DMS53 (cell line): ENCODE results near the gene ISX.
"Not testable (repeated sequence)": the region's sequence is repeated elsewhere in the genome, so short reads cannot be mapped to it uniquely, and the experiment has no call there.

Experiments used
- DNase-seq: peaks from one replicate; lab custom pipeline; 2025; lab: John Stamatoyannopoulos, UW

Gene ISX

GRCh38 chr22:35065796-35066218 lies at the start of gene ISX:
TSS of gene ISX (plus strand) at chr22:35066158. CDS start at chr22:35067088, 930 bp downstream.
- no peak for DNase-seq

- DNase-seq, result no peak
These were observed 49.0 kb upstream of the ISX start for GRCh38 chr22:35016909-35017308.

DNA sequence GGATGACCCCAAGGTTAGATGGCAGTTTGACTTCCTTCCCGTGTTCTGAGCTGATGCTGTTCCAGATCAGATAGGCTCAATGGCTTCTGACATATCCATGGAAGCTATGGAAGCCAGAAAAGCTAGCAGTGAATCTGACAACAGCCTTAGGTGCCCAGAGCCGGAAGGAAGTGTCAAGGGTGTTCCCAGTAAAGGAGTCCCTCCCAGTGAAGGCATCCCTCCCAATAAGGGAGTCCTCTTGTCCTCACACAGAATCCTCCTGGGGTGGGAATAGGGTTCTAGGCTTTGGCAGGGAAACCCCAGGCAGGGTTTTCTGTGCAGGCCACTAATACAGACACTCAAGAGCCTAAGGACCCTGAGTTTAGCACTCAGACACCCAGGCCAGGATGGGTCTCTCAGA lies 47.0 kb upstream of the ISX start:
- DNase-seq, result no peak

GRCh38 chr22:35020517-35020916 lies 45.4 kb upstream of the ISX start:
- DNase-seq, result no peak

GRCh38 chr22:35021161-35021560 lies 44.8 kb upstream of the ISX start:
- DNase-seq, result no peak

DNA sequence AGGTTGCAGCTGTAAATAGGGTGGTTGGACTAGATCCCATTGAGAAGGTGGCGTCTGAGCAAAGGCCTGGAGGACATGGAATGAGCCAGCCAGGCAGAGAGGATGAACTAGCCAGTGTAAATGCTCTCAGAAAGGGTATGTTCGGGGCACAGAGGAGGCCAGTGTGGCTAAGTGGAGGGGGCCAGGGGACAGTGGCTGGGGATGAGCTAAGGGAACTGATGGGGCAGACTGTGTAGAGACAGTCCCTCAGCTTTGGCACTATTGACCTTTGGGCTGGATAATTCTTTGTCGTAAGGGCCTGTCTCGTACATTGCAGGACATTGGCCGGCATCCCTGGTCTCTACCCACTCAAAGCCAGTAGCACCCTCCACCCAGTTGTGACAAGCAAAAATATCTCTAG lies 43.7 kb upstream of the ISX start:
- DNase-seq, result no peak

DNA sequence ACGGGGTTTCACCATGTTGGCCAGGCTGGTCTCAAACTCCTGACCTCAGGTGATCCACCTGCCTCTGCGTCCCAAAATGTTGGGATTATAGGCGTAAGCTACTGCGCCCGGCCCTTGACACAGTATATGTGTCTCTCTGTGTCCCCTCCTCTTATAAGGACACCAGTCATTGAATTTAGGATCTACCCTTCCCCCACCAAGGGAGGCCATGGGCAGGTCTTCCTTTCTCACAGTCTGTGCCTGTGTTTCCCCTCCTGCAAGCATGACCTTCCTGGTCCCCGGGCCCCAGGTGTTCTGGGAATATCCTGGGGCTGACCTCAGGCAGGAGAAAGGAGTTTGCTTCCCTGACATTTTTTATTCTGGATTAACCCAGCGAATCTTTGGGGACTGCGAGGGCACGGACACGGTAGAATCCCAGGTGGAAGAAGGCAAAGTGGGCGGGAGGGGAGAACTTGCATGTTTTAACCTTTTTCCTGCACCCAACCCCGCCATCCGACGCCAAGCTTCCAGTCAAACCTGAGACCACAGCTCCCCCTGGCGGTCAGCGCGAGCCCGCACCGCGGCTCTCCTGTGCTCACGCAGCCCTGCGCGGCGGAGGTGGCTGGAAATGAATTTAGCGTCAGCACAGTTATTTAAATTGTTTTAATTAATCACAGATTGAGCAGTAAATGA lies 42.1 kb upstream of the ISX start:
- DNase-seq, result peak; percentile 38

- DNase-seq, result no peak
These were observed 41.6 kb upstream of the ISX start for GRCh38 chr22:35024364-35024692.

GRCh38 chr22:35030112-35030511 lies 35.8 kb upstream of the ISX start:
- DNase-seq, result not testable (repeated sequence)

- no peak for DNase-seq
These were observed 33.4 kb upstream of the ISX start for GRCh38 chr22:35032571-35032970.

- no peak for DNase-seq
These were observed 32.2 kb upstream of the ISX start for GRCh38 chr22:35033635-35034296.

DNA sequence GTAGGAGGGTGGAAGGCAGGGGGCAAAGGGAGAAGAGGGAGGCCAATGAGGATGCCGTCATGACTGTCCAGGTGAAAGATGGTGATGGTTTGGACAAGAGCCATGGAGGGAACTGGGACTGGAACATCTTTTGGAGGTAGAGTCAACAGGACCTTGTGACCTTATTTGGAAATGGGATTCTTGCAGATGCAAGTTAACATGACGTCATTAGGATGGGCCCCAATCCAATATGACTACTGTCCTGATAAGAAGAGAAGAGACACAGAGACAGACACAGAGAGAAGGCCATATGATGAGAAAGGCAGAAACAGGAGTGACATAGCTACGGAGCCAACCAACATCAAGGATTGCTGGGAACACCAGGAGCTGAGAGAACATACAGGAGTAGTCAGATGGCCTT lies 31.0 kb upstream of the ISX start:
- no peak for DNase-seq

GRCh38 chr22:35037089-35037488 lies 28.9 kb upstream of the ISX start:
- peak; percentile 0 for DNase-seq

GRCh38 chr22:35039625-35040024 lies 26.3 kb upstream of the ISX start:
- no peak for DNase-seq

GRCh38 chr22:35043252-35043933 lies 22.6 kb upstream of the ISX start:
- DNase-seq, result no peak

DNA sequence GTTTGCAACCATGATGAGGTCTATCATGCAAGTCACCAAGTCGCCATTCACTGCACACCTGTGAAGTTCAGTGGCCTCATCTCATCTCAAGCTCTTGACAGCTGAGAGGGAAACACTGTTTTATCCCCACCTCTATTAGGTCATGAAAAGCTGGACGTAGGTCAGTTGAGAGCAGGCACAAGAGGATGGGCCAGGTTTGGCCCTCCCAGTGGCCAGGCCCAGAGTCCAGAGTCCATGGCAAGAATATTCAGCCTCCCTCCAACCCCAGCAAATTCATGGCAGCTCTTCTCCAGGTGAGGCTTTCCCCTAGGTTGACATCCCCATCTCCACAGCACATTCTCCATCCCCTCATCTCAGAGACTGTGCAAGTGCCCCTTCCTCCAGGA lies 22.0 kb upstream of the ISX start:
- no peak for DNase-seq

- DNase-seq, result no peak
These were observed 21.2 kb upstream of the ISX start for GRCh38 chr22:35044607-35045390.

DNA sequence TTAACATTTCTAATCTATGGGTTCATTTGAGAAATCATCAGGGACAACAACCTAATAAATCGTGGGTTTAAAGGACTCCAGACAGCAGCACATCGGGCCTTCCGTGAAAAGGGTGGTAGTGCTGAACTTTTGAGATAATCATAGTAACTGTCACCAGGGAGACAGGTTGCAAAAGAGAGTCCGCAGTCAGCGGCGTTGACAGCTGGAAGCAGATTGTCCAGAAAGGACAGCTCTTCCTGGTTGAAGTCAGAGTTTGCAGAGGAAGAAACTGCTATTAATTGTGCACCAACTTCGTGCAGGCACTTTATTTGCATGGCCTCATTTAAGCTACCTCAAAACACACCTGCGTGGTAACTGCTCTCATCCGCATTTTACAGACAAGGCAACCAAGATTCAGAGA lies 20.5 kb upstream of the ISX start:
- no peak for DNase-seq

GRCh38 chr22:35046744-35047462 lies 19.1 kb upstream of the ISX start:
- no peak for DNase-seq

DNA sequence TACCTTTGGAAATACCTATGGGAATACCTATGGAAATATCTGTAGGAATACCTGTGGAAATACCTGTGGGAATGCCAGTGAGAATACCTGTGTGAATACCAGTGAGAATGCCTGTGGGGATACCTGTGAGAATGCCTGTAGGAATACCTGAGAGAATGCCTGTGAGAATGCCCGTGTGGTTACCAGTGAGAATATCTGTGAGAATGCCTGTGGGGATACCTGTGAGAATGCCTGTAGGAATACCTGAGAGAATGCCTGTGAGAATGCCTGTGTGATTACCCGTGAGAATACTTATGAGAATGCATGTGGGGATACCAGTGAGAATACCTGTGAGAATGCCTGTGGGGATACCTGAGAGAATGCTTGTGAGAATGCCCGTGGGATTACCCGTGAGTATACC lies 15.9 kb upstream of the ISX start:
- DNase-seq, result not testable (repeated sequence)

GRCh38 chr22:35051013-35051535 lies 14.9 kb upstream of the ISX start:
- DNase-seq, result no peak

- DNase-seq, result no peak
These were observed 14.2 kb upstream of the ISX start for GRCh38 chr22:35051791-35052190.
